ENCODE data around the gene ARMC8.

Gene ARMC8

GRCh38 chr3:138314751-138315150 is 127.7 kb downstream of the ARMC8 start:
- no peak for DNase-seq

- no peak for DNase-seq
Measured at GRCh38 chr3:138317687-138318086, 130.6 kb downstream of the ARMC8 start.

GRCh38 chr3:138323971-138324370 is 136.9 kb downstream of the ARMC8 start:
- DNase-seq: no peak

DNA sequence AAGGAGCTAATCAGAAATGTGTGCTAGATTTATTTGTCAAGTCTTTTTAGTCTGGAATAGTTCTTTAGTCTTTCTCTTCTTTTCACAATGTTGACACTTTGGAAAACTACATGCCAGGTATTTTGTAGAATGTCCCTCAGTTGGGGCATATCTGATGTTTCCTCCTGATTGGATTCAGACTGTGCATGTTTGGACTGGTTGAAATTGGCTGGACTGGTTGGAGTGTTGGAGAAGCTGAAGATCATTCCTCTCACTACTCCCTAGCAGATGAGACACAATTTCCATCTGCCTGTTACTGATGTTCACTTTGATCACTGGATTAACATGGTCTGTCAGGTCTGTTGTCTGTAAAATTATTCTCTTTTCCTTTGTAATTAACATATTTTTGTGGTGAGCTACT is 138.9 kb downstream of the ARMC8 start:
- DNase-seq: no peak

DNA sequence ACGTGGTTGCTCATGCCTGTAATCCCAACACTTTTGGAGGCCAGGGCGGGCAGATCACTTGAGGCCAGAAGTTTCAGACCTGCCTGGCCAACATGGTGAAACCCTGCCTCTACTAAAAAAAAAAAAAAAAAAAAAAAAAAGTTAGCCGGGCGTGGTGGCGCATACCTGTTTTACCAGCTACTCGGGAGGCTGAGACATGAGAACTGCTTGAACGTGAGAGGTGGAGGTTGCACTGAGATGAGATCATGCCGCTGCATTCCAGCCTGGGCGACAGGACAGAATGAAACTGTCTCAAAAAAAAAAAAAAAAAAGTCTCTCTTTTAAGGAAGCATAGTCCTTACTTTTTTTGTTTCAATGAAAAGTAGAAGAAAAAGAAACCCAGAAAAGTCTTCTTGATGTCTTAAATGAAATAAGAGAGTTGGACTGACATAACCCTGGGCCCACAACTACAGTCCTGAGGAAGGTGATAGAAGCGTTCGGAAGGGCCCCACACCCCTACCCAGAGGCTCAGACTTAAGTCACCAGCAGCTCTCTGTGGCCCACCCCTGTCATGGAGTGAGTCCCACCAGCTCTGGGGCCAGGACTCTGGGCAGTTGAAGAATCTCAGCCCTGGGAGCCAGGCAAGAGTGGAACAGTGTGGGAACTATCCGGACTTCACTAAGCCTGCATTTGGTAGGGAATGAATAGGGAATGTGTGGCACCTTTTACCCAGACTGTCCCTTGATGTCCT is 139.9 kb downstream of the ARMC8 start:
- DNase-seq: no peak

DNA sequence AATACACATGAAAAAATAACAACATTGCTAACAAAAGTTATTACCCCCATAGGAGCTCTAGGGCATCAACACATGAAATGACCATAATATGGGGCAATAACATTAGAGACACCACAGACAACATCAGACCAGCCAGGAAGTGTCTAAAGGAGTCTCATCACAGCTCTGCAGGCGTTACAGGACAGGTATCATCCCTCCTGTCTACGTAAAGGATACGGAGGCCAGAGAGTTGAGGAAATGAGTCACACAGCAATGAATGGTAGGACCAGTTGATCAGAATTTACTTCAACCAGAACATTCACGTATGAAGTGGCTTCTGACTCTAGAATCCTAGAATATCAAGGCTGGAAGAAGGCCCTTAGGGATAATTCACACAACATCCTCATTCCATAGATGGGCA is 140.7 kb downstream of the ARMC8 start:
- no peak for DNase-seq

GRCh38 chr3:138328341-138328740 is 141.2 kb downstream of the ARMC8 start:
- no peak for DNase-seq

- DNase-seq: peak; percentile 70
Measured at GRCh38 chr3:138329127-138329983, 142.3 kb downstream of the ARMC8 start, which contains the start of gene NME9. Gene NME9, minus strand, starts transcription at chr3:138329851. Its CDS starts 516 bp downstream, at chr3:138329335.

- DNase-seq: no peak
Measured at GRCh38 chr3:138329984-138330293, 142.8 kb downstream of the ARMC8 start.

- DNase-seq: no peak
Measured at GRCh38 chr3:138331143-138331894, 144.2 kb downstream of the ARMC8 start.

DNA sequence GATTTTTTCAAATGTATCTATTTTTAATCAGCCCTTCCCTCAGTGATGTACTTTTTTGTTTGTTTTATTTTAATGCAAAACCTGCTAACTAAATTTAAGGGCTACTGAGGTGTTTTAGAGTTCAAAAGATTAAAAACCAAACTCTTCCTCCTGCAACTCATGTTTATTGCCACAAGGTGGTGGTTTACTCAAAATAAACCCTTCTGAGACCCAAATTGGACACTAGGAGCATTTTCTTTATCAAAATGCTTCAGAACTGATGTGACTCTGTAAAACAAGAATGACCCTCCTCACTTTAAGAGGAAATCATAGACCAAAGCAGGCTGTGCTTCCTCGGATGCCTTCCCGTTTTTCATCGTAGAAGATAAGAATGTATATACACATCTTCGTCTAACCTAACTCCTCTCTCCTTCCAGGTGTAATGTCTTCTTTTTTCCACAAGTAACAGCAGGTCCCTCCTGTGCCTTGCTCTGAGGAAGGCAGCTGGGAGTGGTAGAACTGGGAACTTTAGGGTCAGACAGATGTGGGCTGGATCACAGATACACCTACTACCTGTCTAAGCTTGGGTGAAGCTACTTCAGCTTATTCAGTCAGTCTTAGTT is 145.5 kb downstream of the ARMC8 start:
- no peak for DNase-seq

- no peak for DNase-seq
Measured at GRCh38 chr3:138334608-138335007, 147.5 kb downstream of the ARMC8 start.

DNA sequence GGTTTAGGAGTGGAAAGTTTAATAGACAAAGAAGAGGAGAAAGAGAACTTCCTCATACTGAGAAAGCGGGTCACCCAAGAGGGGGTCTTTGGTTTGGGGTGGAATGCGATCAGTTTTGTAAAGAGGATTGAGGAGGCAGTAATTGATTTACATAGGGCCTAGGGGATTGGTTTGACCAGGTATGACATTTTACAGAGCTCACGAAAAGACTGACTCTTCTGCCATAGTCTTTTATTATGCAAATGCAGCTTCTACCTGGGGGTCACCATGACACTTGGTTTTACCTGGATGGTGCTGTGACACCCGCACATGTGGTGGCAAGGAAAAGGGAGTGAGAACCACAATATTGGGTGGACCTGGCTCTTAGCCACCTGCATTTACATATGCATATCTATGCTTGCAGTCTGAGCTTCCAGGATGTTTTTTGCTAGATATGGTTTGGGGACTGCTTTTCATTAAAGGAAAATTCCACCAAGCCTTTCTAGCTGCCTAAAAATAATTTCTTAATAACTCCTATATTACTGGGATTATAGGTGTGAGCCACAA is 149.4 kb downstream of the ARMC8 start:
- no peak for DNase-seq

DNA sequence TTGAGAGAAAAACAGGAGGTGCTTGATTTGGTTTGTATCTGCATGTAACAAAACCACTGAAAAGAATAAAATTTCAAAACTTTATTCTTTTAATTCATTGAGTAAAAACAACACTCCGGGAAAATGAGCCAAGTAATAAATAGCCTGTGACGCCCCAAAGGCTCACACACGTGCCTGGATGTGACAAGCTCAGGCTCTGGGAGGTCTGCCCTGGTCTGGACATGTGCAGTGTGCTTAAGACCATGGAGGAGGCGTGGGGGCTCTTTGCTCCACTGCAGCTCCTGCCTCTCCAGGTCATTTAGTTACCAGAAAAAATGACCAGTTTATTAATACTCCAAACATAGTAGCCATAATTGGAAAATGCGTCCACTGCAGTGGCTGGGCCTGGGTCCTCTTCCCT is 151.1 kb downstream of the ARMC8 start:
- no peak for DNase-seq

DNA sequence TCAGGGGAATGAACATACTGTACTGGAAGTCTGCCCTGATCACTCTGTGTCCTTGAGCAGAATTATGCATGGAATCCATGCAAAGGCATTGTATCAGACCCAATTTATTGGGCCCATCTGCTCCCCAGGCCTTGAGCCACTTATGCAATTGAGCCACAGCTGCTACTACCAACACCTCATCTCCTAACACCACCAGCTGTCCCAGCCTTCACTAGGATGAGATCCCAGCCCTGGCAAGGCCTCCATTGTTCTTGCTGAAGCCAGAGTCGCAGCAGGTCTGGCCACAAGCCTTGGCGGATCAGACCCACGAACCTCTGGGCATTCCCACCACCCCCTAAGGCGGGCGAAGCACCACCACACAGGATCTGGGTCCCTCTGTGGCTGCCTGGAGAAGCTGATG is 151.7 kb downstream of the ARMC8 start:
- no peak for DNase-seq

- no peak for DNase-seq
Measured at GRCh38 chr3:138340511-138340910, 153.4 kb downstream of the ARMC8 start.

DNA sequence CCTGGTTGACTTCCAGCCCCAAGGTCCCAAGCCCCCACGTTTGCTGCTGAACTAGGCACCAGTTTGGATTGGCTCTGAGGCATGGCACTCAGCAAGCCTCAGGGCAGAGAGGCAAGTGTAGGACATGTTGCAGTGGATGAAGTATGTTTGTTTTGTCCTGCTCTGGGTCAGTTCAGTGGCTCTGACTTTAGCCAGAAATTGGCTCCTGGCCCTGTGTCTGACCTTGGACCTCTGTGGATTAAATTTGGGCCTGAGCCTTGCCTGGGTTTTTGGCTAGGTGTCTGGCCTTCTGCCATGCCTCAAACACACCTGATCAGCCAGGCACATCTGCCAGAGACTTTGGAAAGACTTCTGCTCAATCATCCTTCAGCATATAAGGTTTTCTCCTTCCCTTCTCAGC is 157.7 kb downstream of the ARMC8 start:
- no peak for DNase-seq

Measured in fibroblast of skin of scalp (primary cell).